Astrocyte of the spinal cord (primary cell): Measurements from ENCODE around the gene DCHS1.

ENCODE experiments used
- DNase-seq: peaks from one replicate; pipeline ENCODE4 v3.0.0; 2011; ENCODE audit warnings: low read depth, low spot score
- H3K4me3 ChIP-seq: 2 replicates; pipeline ENCODE4 v1.5.1; 2011; ENCODE audit warnings: low read depth, mild to moderate bottlenecking, low read length, moderate library complexity
- CTCF ChIP-seq: IDR thresholded peaks from 2 replicates; pipeline ENCODE4 v1.5.1; 2012; ENCODE audit warnings: low read depth, mild to moderate bottlenecking, low read length, inconsistent platforms
- in situ Hi-C: cut with HindIII; loops from 2 replicates; pipeline ENCODE4 v1.10.0; 2017; ENCODE audit warnings: low sequenced_read_pairs

DCHS1 gene

GRCh38 chr11:6625156-6625831 lies 30.3 kb downstream of the DCHS1 start:
- no peak for DNase-seq
- in situ Hi-C loops: no loop called here
- no peak for TF ChIP-seq CTCF
- H3K4me3 ChIP-seq: no peak overlapping the region

- no peak for TF ChIP-seq CTCF
- in situ Hi-C loops: no loop called here
- no peak for DNase-seq
- H3K4me3 ChIP-seq: no peak overlapping the region
Observed at GRCh38 chr11:6623391-6624363, 31.9 kb downstream of the DCHS1 start.

- in situ Hi-C loops: no loop called here
- no peak for TF ChIP-seq CTCF
- no peak for DNase-seq
- no peak overlapping the region for H3K4me3 ChIP-seq
Observed at GRCh38 chr11:6622261-6623171, 33.1 kb downstream of the DCHS1 start.

- TF ChIP-seq CTCF: no peak
- DNase-seq: no peak
- H3K4me3 ChIP-seq: no peak overlapping the region
- in situ Hi-C loops: no loop called here
Observed at GRCh38 chr11:6621711-6622211, 33.8 kb downstream of the DCHS1 start.

- no peak for DNase-seq
- in situ Hi-C loops: no loop called here
- no peak overlapping the region for H3K4me3 ChIP-seq
- no peak for TF ChIP-seq CTCF
Observed at GRCh38 chr11:6620636-6621035, 35.0 kb downstream of the DCHS1 start.
